Activated CD8-positive, alpha-beta memory T cell treated with anti-CD3 and anti-CD28 coated beads, Interleukin-2, amount 50 U/mL, for 1 hour (primary cell): ENCODE results near the gene LHFPL5.

Source experiments
- DNase-seq: peaks from one replicate; pipeline ENCODE4 v3.0.0-alpha.2; 2020; ENCODE audit errors: extremely low read depth

The LHFPL5 gene

DNA sequence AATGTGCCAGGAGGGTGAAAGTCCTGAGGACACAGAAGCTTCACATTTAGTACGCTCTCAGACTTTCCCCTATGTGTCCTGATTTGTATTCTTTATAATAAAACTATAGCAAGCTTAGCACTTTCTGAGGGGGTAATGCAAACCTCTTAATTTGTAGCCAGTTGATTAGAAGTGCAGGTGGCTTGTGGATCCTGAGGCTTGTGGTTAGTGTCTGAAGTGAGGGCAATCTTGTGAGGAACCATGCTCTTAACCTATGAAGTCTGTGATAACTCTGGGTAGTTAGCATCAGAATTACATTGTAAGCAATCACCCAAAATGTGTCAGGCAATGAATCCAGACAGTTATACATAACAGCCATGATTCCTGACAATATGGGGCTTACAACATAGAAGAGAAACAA is 51.1 kb downstream of the LHFPL5 start:
- no peak for DNase-seq

DNA sequence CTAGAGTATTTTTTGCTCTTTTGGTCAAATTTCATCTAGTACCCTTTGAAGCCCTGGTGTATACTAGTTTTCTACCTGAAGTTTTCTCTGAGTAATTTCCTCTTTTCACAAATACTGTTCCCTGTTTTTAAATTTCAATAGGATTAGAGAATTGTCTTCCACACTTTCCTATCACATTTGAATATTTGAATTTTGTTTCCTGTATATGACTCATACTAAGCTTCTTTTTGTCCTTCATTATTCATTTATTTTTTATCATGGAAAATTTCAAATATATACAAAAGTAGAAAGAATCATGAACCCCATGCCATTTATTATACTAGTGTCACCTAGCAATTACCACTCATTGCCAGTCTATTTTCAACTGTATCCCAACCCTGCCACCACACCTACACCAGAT is 52.7 kb downstream of the LHFPL5 start:
- DNase-seq, result no peak

DNA sequence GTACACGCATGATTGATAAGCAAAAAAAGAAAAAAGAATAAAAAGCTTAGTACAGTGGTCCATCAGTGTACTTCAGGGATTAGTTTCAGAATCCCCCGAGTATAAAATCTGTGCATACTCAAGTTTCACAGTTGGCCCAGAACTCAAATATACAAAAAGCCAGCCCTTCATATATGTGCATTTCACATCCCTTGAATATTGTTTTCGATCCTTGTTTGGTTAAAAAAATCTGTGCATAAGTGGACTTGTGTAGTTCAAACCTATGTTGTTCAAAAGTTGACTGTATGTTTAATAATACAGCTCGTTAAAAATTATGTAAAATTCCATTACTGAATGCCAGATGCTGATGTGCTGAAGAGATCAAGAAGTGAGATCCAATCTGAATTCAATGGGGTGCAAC is 54.2 kb downstream of the LHFPL5 start:
- DNase-seq, result no peak
